OCI-M1 (cell line): Measurements from ENCODE around the gene STX5.
"Not testable (repeated sequence)": the region's sequence is repeated elsewhere in the genome, so short reads cannot be mapped to it uniquely, and the experiment has no call there.

ENCODE experiments used
- DNase-seq: peaks from one replicate; lab custom pipeline; 2025; lab: John Stamatoyannopoulos, UW

Gene STX5

GRCh38 chr11:62786318-62787004 lies 45.4 kb downstream of the STX5 start:
- DNase-seq = peak; percentile 93

- DNase-seq = no peak
These were observed 49.1 kb downstream of the STX5 start for GRCh38 chr11:62782753-62783152.

GRCh38 chr11:62778441-62778840 lies 53.4 kb downstream of the STX5 start:
- DNase-seq = no peak

DNA sequence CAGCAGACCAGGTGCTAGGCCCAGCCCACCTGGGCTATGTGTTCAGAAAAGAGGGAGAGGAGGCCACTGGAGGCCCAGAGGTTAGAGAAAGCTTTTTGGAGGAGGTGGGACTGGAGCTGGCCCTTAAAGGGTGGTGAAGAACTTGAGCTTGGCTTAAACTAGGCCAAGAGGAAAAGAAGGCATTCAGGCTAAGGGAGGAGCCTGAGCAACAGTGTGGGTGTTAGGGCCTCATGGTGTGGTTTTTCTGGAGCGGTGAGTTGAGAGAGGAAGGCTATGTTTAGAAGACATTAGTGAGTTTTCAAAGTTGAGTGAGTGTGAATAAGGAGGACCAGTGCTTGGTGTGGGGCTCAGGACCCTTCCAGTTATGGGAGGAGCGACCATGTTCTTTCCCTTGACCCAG lies 54.5 kb downstream of the STX5 start:
- DNase-seq = no peak

- DNase-seq = no peak
These were observed 56.2 kb downstream of the STX5 start for GRCh38 chr11:62775646-62776045.

- no peak for DNase-seq
These were observed 57.4 kb downstream of the STX5 start for GRCh38 chr11:62774407-62774806.

GRCh38 chr11:62771144-62772021 lies 60.5 kb downstream of the STX5 start, which contains the start of gene TAF6L:
TAF6L (plus strand) TSS chr11:62771396; CDS start chr11:62775784, 4,388 bp downstream.
- DNase-seq = peak; percentile 98

- DNase-seq = peak; percentile 71
These were observed 61.1 kb downstream of the STX5 start for GRCh38 chr11:62770778-62771143.

DNA sequence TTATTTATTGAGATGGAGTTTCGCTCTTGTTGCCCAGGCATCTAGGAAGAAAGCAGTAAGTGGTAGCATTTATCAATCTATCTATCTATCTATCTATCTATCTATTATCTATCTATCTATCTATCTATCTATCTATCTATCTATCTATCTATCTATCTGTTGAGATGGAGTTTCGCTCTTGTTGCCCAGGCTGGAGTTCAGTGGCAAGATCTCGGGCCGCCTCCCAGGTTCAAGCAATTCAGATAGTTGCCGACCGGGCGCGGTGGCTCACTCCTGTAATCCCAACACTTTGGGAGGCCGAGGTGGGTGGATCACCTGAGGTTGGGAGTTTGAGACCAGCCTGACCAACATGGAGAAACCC lies 71.0 kb downstream of the STX5 start:
- DNase-seq = not testable (repeated sequence)

- DNase-seq = no peak
These were observed 73.7 kb downstream of the STX5 start for GRCh38 chr11:62757846-62758788.
